GM21737 (cell line): ENCODE data around the gene PLXND1.

Experiments
- ATAC-seq: cut with Tn5 transposase; IDR thresholded peaks from one replicate; pipeline ENCODE4 v1.9.1; 2021; ENCODE audit warnings: mild to moderate bottlenecking, moderate library complexity; ENCODE audit not compliant: unreplicated experiment

Gene PLXND1

DNA sequence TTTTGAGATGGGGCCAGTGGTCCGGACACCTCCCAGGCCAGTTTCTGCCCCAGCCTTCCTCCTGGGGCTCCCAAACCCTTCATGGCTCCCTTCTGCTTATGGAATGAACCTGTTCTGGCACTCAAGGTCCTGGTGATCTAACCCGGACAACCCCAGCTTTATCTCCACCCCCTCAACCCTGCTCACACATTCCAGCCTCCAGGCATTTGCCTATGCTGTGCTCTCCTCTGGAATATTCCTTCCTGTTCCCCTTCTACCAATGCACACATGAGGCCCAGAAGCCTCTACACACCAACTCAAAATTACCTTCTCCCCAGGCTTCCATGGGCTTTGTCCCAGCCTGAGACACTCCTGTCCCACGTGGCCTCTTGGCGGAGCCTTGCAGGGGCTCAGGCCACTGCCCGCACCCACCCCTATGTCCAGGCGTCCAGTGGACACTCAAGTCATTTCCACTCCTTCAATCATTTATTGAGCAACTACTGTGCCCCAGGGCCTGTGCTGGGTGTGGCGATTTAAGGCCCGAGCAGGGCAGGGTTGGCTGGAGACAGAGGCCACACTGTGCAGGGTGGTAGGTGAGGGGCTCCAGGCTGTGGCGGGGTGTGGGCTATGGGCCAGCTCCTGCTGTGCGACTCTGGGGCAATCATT, 18.8 kb downstream of the PLXND1 start:
- no peak for ATAC-seq

DNA sequence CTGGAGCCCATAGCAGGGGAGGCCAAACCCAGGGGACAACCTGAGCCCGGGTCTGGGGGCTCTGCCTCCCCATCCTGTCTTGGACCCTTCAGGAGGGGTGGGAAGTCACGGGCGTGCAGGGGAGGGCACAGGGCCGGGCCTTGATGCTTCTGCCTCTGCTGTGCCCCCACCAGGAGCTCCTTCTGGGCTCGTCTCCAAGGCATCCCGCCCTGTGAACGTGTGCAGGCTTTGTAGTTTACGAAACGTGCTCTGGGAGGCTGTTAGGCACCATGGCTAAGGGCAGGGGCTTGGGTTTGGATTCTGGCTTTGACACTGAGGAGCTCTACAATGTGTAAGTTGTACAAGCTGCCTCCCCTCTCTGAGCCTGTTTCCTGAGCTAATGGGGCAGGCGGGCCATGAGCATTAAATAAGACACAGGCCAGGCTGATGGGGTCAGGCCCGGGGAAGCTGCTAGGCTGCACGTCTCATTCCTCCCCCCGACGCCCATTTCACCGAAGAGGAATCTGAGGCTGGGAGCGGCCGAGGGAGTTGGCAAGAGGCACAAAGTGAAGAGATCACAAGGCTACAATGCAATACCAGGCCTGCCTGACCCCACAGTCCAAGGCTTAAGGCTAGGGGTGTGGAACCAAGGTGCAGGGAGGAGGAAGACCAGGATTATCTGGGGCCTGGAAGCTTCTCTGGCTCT, 19.6 kb downstream of the PLXND1 start:
- no peak for ATAC-seq

DNA sequence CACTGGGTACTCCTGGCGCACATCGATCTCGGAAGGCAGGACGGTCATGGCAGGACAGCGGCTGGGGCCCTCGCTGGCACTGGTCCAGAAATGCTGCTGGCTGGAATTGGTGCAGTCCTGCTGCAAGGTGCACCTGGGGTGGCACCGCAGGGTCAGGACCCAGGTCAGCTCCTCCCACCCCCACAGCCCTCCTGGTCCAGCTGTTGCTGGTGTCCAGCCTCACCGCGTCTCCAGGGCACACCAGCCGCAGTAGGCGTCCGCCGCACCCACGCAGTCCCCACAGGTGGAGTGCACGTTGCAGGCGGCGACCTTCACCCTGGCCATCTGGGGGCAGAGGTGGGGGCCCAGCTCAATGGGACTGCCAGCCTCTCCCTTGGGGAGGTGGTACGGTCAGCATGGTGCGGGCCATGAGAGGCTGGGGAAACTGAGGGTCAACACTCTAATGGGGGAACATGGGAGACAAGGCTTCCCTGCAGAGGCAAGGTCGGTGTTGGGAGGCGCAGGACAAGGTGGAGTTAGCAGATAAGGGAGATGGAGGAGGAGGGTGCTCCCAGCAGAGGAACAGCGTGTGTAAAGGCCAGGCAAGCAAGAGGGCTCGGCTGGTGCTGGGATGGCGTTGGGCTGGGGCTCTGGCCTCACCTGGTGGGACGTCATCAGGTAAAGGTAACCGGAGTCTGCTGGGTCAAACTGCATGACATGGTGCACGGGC, 20.4 kb downstream of the PLXND1 start:
- no peak for ATAC-seq

DNA sequence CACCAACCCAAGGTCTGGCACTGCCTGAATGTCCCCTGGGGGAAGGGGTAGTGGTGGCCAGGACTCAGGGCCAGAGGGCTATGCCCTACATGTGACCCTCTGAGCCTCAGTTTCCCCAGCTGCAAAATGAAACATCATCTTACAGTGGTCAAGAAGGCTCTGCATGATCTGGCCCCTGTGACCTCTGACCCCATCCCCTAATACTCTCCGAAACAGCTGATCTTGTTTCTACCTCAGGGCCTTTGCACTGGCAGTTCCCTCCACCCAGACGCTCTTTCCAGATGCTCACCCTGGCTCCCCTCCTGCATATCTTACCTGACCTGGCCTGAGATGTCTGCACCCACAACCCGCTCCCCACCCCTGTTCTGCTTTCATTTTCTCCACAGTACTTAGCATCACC, 21.8 kb downstream of the PLXND1 start:
- ATAC-seq, result no peak

DNA sequence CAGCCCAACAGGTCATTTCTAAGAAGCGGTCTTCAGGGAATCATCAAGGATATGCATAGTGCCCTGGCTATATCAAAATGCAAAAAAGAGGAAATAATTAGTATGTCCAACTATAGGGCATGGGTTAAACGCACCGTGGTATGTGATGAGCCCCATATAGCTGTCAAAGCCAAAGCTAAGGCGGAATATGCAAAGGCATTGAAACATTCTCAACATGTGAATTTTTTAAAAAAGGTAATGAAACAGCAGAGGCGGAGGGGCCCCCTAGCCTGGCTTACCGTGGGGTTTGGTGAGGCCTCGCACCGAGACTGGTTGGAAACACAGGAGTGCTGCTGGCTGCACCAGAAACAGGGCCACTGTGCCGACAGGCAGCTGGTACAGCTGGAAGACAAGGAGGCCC, 23.2 kb downstream of the PLXND1 start:
- ATAC-seq, result no peak

DNA sequence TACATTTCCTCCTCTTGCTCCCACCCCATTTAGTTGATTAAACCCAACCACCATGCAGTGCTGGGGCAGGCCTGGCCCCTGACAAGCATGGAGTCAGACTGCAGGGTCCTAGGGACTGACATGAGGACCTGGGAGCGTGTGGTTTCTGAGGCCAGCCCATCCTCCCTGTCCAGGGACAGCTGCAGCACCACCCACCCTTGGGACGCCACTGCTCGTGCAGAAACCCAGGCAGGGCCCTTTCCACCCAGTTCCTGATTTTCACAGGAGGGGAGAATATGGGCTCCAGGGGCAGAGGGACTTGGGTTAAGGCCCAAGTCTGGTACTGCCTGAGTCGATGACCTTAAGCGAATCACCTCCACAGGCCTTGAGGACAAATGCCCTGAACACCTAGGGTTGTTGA, 23.7 kb downstream of the PLXND1 start:
- no peak for ATAC-seq

DNA sequence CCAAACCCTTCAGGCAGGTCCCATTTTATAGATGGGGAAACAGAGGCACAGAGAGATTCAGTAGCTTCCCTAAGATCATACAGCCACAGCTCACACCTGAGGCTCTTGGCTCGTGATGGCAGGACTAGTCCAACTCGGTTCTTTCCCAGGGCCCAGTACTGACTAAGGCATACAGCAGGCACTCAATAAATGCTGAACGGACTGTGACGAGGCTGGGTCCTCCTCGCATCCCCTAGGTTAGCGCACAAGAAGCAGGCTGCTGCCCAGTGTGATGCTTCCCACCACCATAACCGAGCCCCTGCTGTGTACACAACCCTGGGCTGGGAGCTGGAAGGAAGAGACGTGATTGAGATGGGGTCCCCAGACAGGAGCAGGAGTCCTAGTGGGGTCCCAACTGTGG, 24.9 kb downstream of the PLXND1 start:
- no peak for ATAC-seq

DNA sequence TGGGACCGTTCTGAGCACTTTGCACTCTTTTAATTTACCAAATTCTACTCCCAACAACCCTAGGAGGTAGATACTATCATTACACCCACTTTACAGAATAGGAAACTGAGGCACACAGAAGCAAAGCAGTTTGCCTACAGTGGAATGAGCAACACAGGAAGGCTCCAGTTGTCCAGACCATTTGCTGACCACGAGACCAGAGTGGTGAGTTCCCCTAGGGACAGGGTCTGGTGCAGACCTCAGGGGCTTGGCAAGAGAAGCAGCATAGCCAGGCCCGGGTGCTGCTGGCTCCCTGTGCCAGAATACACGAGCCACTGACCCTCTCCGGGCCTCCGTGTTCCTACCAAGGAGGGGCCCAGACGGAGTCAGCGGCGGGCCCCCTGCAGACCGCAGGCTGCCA, 26.5 kb downstream of the PLXND1 start:
- ATAC-seq, result no peak

DNA sequence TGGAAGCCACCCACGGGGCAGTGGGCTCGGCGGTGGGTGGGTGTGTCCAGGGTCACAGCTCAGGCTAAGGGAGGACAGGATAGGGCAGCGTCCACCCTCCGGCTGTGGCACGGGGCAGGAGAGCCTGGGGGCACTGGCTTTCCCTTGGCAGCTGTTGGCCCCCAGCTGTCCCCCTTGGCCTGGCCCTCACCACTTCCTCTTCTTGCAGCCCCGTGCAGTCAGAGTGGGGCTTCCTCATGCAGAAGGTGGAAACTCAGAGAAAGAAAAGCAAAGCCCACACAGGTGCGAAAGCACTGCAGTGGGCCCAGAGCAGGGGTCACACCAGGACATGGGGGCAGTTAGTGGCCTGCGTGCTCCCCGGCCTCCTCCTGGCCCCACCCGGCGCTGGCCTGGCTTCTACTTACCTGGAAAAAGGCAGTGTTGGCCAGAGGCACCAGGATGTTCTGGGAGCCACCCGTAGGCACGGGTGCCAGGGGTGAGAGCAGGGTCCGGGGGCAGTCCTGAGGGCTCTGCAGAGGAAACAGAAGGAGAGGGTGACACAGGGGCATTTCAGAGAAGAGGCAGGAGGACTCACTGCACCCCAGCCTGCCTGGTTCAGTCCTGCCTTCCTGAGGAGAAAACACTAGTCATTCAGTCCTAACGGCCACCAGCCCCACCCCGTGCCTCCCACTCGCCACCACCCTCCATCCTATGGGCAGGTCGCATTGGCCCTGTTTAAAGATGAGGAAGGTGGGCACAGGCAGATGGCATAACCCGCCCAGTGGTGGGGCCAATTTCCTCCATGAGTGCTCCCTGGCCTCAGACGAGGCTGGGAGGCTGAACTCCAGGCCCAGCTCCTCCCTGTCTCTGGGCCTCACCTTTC, 28.3 kb downstream of the PLXND1 start:
- ATAC-seq, result no peak

DNA sequence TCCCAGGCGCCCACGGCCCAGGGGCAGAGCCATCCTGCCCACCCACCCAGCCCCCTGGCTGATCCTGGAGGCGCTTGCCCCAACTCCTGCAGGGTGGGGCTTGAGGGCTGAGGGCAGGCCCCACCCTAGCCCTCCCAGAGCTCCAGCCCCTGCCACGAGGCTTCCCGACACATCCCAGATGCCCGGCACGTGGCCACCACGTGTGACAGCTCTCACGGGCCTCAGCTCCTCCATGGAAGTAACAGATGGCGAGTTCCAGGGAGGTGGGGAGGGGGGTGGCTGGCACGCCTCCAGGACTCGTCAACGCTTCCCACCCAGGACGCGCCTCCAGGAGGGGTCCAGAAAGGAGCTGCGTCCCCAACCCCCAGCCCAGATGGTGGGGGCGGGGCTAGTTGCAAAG, 29.1 kb downstream of the PLXND1 start:
- ATAC-seq, result no peak

DNA sequence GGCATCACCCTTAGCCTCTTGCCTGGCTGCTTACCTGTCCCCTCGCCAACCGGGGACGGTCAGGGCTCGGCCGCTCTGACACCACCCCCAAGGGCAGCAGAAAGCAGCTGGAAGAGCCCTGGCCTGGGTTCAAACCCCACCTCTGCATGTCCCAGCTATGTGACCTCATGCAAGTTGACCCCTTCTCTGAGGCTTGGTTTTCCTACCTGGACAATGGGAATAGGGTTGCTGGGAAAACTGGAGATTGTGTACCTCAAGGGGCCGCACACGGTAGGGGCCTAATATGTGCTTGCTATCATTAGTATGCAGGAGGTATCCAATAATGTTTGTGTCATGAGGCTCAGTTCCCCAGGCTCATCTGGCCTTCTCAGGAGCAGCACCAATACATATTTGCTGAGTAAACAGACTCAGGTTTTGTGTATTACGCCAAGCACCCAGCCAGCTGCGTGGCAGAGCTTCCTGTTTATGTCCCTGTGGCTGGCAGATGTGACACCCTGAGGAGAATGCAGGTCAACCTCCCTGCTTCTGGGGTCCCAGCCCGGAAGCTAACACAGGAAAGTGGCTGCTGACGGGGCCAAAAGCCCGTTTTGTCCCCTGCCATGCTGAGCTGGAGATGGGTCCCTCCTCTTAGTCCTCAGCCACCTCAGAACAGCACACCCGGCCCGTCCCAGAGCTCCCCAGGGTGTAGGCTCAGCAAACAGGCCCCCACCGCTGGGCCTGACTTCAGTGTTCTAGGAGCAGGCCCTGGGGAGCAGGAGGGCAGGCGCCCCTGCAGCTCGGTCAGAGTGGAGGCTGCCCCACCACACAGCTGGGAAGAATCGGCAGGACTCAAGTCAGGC, 29.7 kb downstream of the PLXND1 start:
- peak; percentile 47 for ATAC-seq

DNA sequence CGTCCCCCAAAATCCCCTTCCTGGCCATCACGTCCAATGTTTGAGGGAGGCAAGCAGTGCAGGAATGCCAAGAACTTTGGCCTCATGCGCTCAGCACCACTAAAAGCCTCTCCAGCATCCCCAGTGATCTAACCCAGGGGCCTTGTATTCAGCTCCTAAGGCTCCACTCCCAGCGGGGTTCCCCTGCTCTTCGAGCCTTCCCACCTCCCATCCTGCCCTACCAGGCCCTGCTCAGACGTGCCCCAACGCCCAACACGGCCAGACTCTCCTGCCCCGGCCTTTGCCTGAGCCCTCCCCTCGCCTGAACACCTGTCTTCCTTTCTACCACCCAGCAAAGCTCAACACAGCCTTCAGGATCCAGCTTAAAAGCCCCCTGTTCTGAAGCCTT, 30.5 kb downstream of the PLXND1 start:
- no peak for ATAC-seq

DNA sequence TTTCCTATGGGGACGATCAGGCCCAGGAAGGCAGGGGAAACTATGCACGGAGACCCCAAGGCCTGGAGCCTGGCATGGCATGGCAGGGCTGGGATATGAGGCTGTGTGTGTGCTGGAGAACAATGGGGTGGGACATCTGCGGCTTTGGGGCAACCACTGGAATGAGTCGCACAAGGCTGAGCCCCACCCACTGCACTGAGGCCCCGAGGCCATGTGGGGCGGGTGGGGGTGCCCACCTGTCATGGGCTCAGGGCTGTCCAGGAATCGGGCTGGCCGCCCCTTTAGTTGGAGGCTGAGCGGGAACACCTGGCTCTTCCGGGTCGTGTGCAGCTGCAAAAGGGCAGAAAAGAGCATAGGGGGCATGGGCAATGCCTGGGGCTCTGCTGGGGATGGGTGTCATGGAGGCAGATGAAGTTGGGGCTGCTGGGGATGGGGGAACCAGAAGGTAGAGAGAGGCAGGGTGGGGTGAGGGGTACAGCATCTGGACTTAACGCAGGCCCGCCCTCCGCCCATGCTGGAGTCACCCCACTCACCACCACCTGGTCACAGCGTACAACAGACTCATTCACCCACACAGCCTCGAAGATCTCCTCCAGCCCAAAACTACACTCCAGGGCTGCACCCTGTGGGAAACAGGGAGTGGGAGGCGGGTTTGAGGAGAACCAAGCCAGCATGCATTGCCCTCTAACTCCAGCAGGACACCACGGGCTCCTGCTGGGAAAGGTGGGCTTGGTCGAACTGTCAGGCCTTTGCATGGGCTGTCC, 31.1 kb downstream of the PLXND1 start:
- ATAC-seq, result no peak

DNA sequence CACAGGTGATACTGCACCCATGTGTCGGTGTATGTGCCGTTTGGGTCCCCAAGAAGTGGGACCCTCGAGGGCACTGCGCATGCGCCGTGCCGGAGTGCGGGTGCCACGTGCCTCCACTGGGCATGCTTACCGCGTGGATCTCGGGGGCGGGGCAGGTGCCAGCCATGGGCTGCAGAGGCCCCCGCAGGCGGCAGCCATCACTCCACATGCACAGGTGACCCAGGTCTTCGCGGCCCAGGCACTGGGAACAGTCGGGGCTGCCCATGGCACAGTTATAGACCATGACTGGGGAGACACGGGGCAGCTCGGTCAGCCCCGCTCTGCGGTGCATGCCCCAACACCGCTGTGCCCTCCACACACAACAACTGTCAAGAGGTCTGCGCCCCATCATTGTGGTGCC, 32.3 kb downstream of the PLXND1 start:
- ATAC-seq, result no peak

DNA sequence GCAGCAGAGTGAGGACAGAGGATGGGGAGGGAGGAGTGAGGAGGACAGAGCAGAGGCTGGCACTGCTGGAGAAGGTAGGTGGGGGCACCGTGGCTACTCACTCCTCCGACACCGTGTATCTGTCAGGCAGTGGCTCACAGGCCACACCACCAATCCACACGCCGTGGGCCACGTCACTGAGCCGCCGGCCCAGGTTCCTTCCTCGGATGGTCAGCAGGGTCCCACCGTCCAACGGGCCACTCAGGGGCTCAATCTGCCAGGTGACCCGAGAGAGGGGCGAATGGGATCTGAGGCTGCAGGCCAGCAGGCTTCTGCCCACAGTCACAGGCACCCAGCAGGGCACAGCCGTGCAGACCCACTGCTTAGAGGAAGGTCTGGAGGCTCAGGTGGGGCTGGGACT, 33.0 kb downstream of the PLXND1 start:
- ATAC-seq, result no peak

DNA sequence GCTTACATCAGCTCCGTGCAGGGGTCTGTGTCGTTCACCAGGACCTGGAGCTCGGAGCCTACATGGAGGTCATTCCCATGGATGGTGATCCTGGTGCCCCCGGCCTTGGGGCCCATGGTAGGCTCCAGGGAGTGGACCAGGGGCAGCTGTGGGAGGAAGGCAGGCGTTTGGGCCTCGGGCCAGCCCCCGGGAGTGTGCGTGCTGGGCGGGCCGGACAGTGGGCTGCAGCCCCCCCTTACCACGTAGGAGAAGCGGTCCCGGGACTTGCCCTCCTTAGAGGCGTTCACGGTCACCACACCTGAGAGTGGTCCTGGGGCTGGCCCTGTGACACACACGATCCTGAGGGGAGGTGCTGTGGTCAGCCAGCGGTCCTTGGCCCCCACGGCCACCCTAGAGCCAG, 33.9 kb downstream of the PLXND1 start:
- no peak for ATAC-seq

DNA sequence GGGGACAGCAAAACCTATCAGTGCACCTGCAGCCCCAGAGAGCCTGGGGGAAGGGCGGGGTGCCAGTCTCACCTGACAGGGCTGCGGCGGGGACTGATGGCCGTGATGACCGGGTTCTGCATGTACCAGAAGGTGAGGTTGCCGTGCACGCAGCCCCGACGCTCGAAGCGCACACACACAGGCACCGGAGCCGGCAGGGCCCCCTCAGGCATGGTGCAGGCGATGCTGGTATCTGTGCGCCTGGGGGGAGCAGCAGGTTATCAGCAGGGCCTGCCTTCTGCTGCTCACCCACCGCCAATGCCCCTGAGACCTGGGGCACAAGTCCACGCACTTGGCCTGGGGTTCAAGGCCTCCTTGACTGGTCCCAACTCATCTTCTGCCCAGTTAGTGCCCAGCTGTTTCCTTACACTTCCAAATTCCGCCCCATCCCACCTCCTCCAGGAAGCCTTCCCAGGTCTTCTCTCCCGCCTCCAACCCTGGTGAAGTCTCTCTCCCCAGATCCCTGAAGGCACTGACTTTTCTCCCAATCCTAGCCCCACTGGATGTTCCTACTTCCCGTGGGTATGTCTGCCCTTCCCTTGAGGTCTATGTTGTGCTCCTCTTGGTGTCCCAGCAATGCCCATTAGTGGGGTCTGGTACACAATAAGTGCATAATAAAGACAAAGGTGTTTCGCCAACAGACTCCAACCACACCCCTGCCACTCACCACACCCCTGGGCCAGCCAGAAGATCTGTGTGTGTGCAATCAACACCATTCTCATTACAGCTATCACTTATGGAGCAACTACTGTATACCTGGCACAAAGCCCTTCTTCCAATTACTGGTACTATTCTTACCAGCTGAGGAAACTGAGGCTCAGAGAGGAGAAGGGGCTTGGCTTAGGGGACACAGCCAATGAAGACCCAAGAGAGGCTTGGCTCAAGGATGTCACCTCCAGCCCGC, 34.6 kb downstream of the PLXND1 start:
- ATAC-seq, result no peak

DNA sequence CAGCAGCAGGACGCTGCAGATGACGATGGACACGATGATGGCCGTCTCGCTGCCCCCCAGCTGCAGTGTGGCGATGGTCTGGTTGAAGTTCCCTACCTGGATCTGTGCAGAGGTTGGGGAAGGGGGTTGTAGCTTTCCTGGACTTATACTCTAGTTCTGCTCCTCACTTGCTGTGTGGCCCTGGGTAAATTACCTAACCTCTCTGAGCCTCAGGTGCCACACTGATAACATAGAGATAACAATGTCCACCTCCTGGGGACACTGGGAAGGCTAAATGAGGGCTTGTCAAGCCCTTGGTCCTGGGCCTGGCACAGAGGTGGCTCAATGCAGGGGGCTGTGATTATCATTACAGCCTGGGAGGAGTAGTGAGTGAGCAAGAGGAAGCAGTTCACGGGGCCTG, 36.6 kb downstream of the PLXND1 start:
- no peak for ATAC-seq

DNA sequence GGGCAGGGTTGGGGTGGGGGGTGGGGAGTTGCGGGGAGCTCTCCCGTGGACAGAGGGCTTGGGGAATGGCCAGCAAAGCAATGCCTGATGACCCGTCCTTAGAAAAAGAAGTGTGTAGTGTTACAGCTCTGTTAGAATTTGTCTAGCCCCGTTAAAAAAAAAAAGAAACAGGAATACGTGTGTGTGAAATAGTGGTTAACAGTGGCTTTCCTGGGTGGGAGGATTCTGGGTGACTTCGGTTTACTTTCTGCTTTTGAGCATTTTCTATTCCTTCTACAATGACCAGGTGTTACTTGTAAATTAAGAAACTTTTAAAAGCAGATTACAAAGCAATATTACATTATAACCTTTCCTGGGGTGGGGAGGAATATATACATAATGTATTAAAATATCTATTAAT, 38.5 kb downstream of the PLXND1 start:
- no peak for ATAC-seq
